ENCODE data around the gene LMO1. TPM values are rescaled to one million over a fixed set of nuclear protein-coding genes. Genes with fewer than 3 reads are reported as not detected.

The LMO1 gene
- total RNA-seq, 1 donor from 2014 or later: 0.43 TPM

- DNase-seq (ENCODE audit: low spot score, unreplicated experiment): no peak
- Mint-ChIP-seq H3K4me1 (ENCODE audit: low read depth) (no peaks in the 10 kb centered on the region), H3K27me3 (peaks cover 9% of the 10 kb centered on the region), H3K27ac (no peak overlapping the region), H3K4me3 (ENCODE audit: low read depth) (no peak overlapping the region), H3K9me3 (ENCODE audit: low read depth) (no peaks in the 10 kb centered on the region), H3K36me3 (ENCODE audit: insufficient read depth) (no peaks in the 10 kb centered on the region)
- TF ChIP-seq CTCF (IDR thresholded peaks at IDR 0.05; ENCODE audit: unreplicated experiment): no peak
Observed at GRCh38 chr11:8296872-8297271, 33.2 kb upstream of the LMO1 start.

GRCh38 chr11:8296038-8296649, 32.5 kb upstream of the LMO1 start:
- Mint-ChIP-seq H3K36me3 (ENCODE audit: insufficient read depth) (no peaks in the 10 kb centered on the region), H3K27ac (no peak overlapping the region), H3K4me1 (ENCODE audit: low read depth) (peaks cover 2% of the 10 kb centered on the region), H3K9me3 (ENCODE audit: low read depth) (no peaks in the 10 kb centered on the region), H3K4me3 (ENCODE audit: low read depth) (no peak overlapping the region), H3K27me3 (peaks cover 9% of the 10 kb centered on the region)
- DNase-seq (ENCODE audit: low spot score, unreplicated experiment): no peak
- no peak for TF ChIP-seq CTCF (IDR thresholded peaks at IDR 0.05; ENCODE audit: unreplicated experiment)

- Mint-ChIP-seq H3K36me3 (ENCODE audit: insufficient read depth) (no peaks in the 10 kb centered on the region), H3K4me1 (ENCODE audit: low read depth) (peaks cover 13% of the 10 kb centered on the region), H3K9me3 (ENCODE audit: low read depth) (no peaks in the 10 kb centered on the region), H3K4me3 (ENCODE audit: low read depth) (no peak overlapping the region), H3K27me3 (peaks cover 9% of the 10 kb centered on the region), H3K27ac (no peak overlapping the region)
- DNase-seq (ENCODE audit: low spot score, unreplicated experiment): no peak
- TF ChIP-seq CTCF (IDR thresholded peaks at IDR 0.05; ENCODE audit: unreplicated experiment): no peak
Observed at GRCh38 chr11:8294251-8294935, 30.7 kb upstream of the LMO1 start.

- peaks cover 14% of the 10 kb centered on the region for H3K4me1 Mint-ChIP-seq (ENCODE audit: low read depth)
- H3K9me3 Mint-ChIP-seq (ENCODE audit: low read depth): no peaks in the 10 kb centered on the region
- H3K27me3 Mint-ChIP-seq: peaks cover 9% of the 10 kb centered on the region
- H3K36me3 Mint-ChIP-seq (ENCODE audit: insufficient read depth): no peaks in the 10 kb centered on the region
- DNase-seq (ENCODE audit: low spot score, unreplicated experiment): no peak
- no peak overlapping the region for H3K27ac Mint-ChIP-seq
- no peak overlapping the region for H3K4me3 Mint-ChIP-seq (ENCODE audit: low read depth)
- no peak for TF ChIP-seq CTCF (IDR thresholded peaks at IDR 0.05; ENCODE audit: unreplicated experiment)
Observed at GRCh38 chr11:8293171-8293570, 29.5 kb upstream of the LMO1 start.

- H3K4me1 Mint-ChIP-seq (ENCODE audit: low read depth): peaks cover 14% of the 10 kb centered on the region
- no peak overlapping the region for H3K27ac Mint-ChIP-seq
- no peak overlapping the region for H3K4me3 Mint-ChIP-seq (ENCODE audit: low read depth)
- no peaks in the 10 kb centered on the region for H3K9me3 Mint-ChIP-seq (ENCODE audit: low read depth)
- DNase-seq (ENCODE audit: low spot score, unreplicated experiment): no peak
- TF ChIP-seq CTCF (IDR thresholded peaks at IDR 0.05; ENCODE audit: unreplicated experiment): no peak
- no peaks in the 10 kb centered on the region for H3K36me3 Mint-ChIP-seq (ENCODE audit: insufficient read depth)
- peaks cover 6% of the 10 kb centered on the region for H3K27me3 Mint-ChIP-seq
Observed at GRCh38 chr11:8292351-8292750, 28.7 kb upstream of the LMO1 start.

All from progenitor cell of endocrine pancreas (in vitro differentiated cells).